Sigmoid colon (tissue), 4 donors: ENCODE data around the gene C2CD4C.

Experiments
- EP300 ChIP-seq, 4 donors: sonication (generic); formaldehyde crosslinking; IDR thresholded peaks; one replicate each; pipeline ENCODE4 v1.6.1; 2017; ENCODE audit warnings: antibody characterized with exemption in 4 of 4
- POLR2A ChIP-seq, 2 donors: fragments of 450-650 bp; IDR thresholded peaks; one replicate each; pipeline ENCODE4 v1.6.1; 2016; ENCODE audit warnings: antibody characterized with exemption in 2 of 2, mild to moderate bottlenecking in 2 of 2, moderate library complexity in 2 of 2
- TF ChIP-seq, protein P1 (sequence below), 4 experiments: fragments of 450-650 bp in 3 of 4; fragments of 200-600 bp in 1 of 4; IDR thresholded peaks; one replicate each; pipeline ENCODE4 v1.5.1; 2016 to 2019; ENCODE audit warnings: antibody characterized with exemption in 4 of 4, mild to moderate bottlenecking in 3 of 4, moderate library complexity in 2 of 4

DNA sequence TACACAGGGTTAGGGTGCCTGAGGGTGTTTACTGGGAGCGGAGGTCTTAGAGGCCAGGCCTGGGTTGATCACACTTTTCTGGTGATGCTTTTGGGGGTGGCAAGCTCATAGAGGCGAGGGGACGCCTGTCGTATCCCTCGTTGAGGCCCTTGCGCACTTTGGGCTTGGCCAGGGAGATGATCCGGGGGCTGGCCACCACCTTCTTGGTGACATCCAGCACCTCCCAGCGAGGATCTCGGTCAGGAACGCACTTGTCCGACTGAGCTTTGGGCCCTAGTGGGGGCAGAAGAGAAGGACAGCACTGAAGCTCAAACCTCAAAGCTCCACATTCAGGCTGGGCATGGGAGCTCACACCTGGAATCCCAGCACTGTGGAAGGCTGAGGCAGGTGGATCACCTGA, 46.8 kb downstream of the C2CD4C start:
- TF ChIP-seq, protein P1, sequence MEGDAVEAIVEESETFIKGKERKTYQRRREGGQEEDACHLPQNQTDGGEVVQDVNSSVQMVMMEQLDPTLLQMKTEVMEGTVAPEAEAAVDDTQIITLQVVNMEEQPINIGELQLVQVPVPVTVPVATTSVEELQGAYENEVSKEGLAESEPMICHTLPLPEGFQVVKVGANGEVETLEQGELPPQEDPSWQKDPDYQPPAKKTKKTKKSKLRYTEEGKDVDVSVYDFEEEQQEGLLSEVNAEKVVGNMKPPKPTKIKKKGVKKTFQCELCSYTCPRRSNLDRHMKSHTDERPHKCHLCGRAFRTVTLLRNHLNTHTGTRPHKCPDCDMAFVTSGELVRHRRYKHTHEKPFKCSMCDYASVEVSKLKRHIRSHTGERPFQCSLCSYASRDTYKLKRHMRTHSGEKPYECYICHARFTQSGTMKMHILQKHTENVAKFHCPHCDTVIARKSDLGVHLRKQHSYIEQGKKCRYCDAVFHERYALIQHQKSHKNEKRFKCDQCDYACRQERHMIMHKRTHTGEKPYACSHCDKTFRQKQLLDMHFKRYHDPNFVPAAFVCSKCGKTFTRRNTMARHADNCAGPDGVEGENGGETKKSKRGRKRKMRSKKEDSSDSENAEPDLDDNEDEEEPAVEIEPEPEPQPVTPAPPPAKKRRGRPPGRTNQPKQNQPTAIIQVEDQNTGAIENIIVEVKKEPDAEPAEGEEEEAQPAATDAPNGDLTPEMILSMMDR (IDR thresholded peaks at IDR 0.05) = no peak
- TF ChIP-seq EP300 (IDR thresholded peaks at IDR 0.05) (no peak), POLR2A (IDR thresholded peaks at IDR 0.05) (no peak)
